Non-pigmented ciliary epithelial cell (primary cell): ENCODE results near the gene C13orf42.
"Not testable (repeated sequence)": the region's sequence is repeated elsewhere in the genome, so short reads cannot be mapped to it uniquely, and the experiment has no call there.

ENCODE experiments used
- DNase-seq: peaks from one replicate; pipeline ENCODE4 v3.0.0-alpha.2; 2010; ENCODE audit warnings: low read depth

C13orf42 gene

DNA sequence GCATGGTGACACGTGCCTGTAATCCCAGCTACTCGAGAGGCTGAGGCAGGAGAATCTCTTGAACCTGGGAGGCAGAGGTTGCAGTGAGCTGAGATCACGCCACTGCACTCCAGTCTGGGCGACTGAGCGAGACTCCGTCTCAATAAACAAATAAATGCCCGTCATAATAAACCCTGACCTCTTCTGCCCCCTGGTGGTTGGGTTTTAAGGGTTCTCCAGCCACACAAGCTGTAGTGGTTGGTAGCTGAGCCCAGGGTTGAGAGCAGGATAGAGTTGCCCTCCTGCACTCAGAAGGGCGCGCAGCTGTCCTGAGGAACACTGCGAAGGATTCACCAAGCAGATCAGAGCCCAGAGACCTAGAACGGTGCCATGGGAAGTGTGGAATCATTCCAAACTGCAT lies 9.8 kb upstream of the C13orf42 start:
- DNase-seq = not testable (repeated sequence)

DNA sequence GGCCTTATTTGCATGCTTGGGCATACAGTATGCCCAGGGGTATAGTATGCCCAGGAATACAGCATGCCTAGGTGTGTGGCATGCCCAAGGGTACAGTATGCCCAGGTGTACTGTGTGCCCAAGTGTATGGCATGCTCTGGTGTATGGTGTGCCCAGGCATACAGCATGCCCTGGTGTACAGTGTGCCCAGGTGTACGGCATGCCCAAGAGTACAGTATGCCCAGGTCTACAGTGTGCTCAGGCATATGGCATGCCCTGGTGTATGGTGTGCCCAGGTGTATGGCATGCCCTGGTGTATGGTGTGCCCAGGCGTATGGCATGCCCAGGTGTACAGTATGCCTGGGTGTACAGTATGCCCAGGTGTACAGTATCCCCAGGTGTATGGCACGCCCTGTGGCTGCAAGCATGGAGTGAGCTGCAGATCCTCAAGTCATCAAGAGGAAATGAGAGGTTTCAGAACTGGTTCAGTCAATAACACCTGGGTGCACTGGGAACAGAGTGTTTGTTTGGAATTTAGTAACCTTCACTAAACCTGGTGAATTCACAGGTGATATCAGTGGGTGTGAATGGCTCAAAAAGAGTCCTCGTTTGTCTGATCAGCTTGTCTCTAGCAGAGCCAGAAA lies 7.8 kb upstream of the C13orf42 start:
- no peak for DNase-seq

DNA sequence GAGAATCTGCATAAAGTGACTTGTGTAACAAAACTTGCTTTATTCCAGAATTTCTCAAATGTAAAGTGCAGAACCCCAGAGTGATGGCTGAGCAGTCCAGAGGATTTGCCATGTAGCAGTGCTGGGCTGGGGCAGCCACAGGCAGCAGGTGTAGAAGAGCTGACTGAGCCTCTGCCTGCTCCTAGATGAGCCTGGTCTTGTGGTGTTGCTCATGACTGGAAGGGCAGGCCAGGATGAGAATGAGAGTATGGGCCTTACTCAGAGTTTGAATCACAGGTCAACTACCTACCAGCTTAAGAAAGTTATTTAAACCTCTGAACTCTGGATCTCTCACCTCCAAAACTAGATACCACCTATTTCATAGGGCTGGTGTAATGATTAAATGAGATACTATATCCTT lies 2.9 kb upstream of the C13orf42 start:
- DNase-seq = no peak

DNA sequence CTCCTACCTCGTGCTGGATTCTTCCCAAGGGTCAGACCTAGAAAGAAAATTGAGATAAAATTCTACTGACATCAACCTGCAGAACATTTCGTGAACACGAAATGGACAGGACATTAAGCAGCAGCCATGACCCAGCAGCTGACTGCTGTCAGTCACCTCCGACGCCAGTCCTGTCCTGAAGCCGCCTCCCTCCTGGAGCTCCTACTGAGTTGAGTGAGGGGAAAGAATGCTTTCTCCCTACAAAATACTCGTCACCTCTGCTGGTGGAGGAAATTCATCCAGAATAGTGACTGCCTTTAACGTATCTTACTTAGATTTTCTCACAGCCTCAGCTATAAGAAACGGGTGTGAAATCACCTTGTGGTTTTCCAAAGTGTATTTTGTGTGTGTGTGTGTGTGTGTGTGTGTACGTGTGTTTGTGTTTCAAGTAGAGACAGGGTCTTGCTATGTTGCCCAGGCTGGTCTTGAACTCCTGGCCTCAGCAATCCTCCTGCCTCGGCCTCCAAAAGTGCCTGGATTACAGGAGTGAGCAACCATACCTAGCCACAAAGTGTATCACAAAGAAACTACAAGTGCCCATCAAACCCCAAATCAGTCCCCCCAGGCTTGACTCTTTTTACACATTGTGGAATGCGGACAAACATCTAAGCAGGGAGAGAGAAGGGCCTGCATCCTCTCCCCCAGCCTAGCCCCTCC lies 2.3 kb upstream of the C13orf42 start:
- DNase-seq = no peak

DNA sequence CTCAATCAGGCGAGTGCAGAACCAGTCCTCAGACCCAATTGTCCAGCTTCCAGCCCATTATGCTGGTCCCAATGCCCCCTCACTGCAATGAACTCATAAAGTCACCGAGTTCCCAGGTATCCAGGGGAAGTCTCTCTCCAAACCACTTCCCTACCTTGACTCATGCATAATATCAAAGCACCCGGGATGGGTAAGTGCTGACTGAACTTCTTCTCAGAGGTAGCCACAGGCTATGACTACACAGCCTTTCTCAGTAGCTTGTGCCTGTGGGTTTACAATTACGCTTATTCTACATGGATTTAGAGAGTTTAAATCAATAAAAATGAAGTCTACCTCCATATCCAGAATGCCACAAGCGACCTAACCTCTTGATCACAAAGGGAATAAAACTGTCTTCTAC lies 1.7 kb upstream of the C13orf42 start:
- DNase-seq = no peak

DNA sequence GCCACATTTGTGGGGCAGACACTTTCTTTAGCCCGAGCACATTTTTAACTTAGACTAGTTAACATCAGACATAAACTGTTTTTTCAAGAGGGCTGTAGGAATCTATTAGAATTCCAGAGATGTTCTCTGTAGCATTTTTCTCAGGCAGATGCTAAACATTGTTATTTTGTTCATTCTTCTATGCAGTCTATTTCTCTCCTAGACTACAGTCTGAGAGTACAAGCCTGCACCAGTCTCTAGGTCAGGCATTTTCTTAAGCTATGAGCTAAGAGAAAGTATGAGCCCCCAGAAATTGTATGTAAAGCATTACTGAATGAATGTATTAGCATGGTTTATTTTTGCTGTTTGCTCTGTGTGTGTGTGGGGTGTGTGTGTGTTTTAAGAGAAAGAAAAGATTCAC lies 923 bp upstream of the C13orf42 start:
- DNase-seq = no peak

DNA sequence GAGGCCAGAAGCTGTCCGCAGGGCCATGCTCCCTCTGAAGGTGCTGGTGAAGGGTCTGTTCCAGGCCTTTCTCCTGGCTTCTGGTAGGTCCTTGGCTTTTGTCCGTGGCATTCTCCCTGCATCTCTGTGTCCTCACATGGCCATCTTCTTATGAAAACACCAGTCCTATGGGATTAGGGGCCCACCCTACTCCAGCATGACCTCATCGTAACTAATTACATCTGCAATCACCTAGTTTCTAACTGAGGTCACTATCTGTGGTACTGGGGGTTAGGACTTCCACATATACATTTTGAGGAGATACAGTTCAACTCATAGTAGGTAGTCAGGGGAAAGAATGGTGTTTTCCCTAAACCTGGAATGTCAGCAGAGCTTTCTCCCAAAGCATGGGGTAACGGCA lies 3.1 kb downstream of the C13orf42 start:
- DNase-seq = no peak

DNA sequence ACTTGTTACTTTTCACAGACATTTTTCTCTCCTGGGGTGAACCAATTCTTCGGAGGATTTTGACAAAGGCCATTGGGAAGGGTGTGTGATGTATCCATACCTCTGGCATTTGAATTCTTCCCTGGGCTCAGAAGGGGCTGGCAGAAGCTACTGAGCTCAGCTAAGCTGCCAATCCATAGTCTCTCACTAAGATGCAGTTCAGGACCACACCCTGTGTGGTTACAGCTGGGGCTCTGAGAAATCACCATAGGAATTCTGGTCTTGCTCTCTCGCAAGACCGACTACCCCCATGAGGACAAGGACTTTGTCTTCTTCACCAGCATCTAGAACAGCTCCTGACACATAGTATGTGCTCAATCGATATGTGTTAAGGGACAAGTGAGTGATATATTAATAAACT lies 6.0 kb downstream of the C13orf42 start:
- DNase-seq = no peak

DNA sequence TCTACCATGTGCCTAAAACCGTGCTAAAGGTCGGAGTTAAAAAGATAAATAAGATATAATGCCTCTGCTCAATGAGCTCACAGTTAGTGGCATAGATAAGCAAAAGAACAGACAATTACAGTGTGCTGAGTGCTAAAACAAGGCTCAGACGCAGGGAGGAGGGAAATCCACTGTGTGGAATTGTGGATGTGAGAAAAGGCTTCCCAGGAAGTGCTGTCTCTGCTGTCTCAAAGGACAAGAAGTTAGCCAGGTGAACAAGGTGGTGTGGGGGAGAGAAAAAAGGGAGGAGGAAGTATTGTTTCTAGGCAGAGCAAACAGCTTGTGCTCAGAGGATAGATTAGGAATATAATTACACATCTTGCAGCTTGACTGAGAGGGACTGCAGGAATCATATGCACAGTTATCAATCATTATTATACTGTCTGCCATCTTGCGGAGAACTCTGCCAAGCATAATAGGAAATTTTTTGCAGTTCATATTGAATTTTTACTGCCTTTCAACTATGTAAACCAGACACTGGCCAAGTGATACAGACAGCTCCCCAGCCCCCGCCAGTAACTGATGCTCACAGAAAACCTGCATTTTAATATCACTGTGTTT lies 9.3 kb downstream of the C13orf42 start:
- no peak for DNase-seq

DNA sequence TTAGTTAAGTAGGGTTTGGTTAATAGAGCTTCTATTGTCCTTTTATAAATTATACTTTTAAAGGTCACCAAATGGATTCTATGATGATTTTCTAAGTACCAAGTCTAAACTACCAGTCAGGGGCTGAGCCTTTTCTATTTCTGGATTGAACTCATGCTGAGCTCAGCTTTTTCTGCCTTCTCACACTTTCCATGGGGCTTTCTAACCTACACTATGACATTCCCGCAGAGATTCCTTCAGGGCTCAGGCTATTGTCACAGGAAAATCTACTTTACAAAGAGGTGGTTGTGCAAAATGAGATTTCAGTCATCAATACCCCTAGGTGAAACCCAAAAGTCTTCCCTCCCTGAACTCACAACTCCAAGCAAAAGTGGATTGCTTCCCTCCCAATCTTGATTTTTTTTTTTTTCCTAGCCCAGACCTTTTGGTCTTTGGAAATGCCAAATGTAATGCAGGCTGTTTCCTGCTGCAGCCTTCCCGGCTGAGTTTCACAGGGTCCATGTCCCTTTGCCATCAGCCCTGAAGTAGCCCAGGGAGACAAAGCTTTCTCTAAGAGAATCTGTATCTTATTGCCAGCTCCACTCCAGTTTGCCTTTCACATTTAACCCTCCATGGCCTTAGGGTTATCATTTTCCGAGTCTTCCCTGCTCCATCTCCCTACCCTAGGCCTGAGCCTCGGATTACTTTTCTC lies 13.6 kb downstream of the C13orf42 start:
- no peak for DNase-seq

DNA sequence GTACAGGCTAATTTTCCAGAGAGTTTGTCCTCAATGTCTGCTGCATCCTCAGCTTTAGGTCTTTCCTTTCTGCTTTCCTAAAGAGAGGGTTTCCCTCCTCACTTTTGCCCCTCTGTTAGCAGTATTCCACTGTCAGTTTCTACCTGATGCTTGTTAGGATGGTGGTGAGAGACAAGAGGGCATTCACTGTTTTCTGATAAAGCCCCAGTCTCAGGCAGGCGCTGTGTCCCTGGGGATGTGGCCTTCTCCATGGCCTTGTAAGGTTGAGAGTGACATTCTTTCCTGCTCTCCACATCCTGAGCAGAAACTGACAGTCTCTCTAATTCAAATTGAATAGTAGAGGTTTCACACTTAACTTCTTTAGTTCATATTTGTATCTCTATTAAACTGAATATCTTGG lies 14.9 kb downstream of the C13orf42 start:
- no peak for DNase-seq

DNA sequence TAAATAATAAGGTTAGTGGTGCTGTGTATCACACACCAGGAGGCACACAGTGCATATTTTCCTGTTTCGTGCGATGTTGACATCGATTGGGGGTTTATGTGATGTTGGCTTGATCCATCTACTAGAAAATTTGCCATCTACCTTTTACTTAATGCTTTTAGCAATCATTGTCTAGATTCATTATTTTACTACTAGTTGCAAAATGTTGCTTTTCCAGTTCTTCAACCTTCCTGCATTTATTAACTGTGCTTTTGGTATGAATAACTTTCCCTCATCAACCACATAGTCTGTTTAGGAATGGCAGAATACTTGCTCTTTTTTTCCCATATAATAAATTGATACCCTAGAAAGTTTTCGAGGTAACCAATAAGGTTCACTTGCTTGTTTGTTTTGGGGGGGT lies 17.5 kb downstream of the C13orf42 start:
- no peak for DNase-seq

DNA sequence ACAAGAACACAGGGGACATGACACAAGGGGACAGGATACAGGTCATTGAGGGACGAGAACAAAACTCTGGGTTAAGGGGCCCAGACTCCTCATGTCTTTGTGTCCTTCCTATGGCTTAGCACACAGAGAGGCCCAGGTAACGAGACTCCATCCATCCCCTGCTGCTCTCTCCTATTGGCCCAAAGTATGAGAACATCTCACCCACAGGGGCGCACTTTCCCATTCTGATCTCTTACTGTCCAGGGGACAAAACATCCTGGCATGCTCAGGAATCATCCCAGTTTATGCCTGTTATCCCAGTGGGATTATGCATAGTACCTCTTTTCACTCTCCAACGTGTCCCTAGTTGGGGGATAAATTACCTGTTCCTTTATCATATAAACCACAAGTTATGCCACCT lies 19.2 kb downstream of the C13orf42 start:
- DNase-seq = no peak

DNA sequence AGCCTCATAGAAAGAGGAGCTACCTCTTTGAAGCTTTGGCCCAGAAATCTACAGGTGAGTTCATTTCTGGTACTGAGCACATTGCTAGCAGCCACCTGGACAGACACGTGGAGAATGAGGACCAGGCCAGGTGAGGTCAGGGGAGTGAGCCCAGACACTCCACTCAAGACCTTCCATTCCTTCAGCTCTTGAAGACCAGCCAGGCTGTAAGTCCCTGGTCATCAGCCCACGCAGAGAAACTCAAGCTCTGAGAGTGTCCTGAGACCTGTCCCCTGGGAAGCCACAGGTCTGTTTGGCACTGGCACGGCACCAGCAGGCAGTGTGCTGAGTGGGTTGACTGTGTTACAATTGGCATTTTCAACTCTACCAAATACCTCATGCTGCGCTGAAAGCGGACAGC lies 27.4 kb downstream of the C13orf42 start:
- DNase-seq = no peak

DNA sequence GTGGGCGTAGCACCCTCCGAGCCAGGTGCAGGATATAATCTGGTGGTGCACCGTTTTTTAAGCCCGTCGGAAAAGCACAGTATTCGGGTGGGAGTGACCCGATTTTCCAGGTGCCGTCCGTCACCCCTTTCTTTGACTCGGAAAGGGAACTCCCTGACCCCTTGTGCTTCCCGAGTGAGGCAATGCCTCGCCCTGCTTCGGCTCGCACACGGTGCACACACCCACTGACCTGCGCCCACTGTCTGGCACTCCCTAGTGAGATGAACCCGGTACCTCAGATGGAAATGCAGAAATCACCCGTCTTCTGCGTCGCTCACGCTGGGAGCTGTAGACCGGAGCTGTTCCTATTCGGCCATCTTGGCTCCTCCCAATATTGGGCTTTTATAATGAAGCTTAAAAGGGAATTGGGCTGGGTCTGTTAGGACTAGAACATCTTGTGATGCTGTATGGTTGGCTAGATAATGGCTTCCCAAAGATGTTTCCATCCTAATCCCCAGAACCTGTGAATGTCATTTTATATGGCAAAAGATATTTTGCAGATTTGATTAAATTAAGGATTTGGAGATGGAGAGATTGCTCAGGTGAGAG lies 30.5 kb downstream of the C13orf42 start:
- not testable (repeated sequence) for DNase-seq

DNA sequence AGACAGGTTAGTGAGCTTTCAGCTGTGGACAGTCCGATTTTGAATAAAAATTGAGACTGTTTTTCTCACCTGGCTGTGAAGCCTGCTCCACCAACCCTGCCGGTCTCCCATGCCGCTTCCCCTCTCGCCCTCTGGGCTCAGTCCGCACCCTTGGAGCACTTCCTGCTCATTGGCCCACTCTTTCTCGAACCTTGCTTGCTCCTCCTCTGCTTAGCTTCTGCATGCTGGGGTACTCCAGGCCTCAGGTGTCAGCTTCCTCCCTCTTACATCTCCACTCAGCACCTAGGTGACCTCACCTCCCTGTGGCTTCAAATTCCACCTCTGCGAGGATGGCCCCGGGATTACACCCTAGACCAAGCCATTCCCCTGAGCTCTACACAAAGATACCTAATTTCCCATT lies 39.6 kb downstream of the C13orf42 start:
- no peak for DNase-seq

DNA sequence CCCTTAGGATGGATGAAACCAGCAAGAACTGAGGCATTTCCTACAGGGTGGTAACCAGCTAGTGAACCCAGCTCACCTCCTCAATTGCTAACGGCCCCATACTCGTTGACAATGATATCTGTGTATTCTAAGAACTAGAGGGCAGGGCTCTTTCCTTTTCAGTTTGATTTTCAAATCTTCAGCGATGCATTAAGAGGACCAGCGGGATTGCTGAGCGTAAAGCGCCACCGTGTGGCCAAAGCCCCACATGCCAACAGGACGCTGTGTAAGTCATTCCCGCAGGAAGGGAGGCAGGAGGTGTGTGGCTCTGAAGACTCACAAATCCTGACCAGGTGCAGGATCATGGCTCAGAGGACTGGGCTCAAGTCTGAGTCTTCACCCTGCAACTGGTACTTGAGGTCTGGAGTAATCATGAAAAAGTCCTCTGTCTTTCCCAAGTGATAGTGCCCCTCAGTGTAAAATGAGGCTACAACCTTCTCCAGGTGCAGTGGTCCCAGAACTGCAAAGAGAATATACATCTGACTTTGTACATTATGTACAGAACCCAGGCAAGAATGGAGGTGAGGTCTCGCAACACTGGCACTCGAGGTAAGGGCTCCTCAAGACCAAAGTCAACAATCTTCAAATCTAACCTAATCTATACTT lies 40.9 kb downstream of the C13orf42 start:
- peak; percentile 41 for DNase-seq

DNA sequence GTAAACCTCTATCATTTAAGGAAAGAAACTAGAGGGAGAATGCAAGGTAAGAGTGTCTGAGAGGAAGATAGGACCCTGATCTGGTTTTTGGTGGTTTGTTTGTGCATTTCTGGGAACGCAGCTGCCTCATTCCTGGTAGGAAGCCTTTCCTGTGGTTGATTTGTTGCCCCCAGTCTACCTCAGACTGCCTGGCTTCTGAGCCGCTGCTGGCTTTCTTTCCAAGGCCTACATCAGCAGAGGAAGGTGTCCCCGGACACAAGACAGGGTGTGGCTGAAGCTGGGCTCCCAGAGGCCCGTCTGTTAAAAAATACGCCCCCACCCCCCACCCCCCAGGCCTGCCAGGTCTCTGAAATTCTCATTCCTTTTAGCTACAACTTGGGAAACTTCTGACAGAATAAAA lies 42.6 kb downstream of the C13orf42 start:
- DNase-seq = no peak

DNA sequence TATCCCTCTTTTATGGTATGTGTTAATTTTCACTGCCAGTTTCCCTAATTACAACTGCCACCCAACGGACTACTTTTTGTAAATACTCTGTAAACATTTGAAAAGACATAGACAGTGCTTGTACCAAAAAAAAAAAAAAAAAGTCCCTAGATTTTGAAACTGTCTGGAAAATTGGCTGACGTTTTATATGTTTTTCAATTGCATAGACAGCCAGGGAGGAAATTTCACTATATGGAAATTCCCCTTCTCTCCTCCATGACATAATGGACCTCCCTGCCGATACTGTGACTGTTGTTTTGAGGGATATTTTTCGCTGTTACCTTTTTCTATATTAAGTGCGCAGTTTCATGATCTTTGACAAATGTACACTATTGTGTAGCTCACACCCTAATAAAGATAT lies 43.4 kb downstream of the C13orf42 start:
- no peak for DNase-seq

DNA sequence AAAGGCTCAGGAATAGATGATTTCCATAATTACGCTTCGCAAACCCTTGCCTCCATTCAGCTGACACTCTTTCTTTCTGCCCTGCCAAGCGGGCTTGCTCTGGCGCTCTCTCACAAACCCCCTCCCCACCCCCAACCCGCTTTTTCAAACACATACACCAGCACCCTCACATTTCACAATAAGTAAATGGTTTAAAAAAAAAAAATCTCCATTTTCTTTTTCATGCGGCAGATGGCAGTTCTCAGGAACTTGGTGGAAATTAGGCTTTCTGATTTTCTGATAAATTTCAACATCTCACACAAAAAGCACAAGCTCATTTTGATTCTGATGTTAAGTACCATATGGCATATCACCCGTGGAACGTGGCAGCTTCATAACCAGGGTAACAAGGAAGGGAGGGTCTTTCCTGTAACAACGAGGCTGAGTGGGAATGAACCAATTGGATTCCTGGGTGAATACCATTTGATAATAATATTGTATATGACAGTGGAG lies 43.8 kb downstream of the C13orf42 start:
- no peak for DNase-seq

DNA sequence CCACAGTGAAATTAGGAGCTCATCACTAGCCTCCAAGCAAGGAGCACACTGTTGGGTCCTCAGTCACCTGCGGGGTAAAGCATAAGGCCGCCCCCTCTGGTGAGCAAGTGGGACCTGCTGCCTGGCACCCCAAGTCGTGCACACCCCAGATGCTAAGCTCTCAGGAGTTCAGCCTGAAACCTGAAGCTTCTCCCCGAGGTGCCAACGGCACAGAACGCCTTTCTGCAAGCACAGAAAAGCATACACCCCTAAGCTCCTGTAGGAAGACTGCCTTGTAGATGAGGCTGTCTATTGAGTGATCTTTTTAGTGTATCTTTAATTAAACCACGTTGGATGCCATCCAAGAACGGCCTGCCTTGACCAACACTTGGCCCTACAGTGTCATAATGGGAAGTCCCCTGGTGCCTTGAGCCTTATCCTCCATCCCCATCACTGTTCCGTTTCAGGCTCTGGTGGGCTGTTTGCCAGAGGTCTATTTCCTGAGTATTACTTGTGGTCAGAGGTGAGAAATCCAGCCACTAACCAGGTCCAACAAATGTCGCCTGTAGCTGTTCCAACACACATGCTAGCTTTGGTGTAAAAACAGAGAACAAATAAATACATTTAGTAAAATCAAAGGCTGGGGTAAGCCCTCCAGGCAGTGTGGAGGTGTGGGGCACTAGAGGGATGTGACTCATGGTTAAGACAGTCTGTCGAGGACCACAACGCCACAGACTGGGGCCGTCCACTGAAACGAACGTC lies 44.8 kb downstream of the C13orf42 start:
- peak; percentile 8 for DNase-seq
